ENCODE data around the gene UPK1A. TPM values are rescaled to one million over a fixed set of nuclear protein-coding genes. Genes with fewer than 3 reads are reported as not detected.

The UPK1A gene
- total RNA-seq (2022; extraction: Qiagen RNA extraction; ENCODE audit: low read depth) = 0.64 to 1.2 TPM (median 0.84 TPM) in 5 replicates

GRCh38 chr19:35666251-35666913 is at the start of gene UPK1A:
Gene UPK1A, plus strand, starts transcription at chr19:35666517. Its CDS starts 296 bp downstream, at chr19:35666813.

GRCh38 chr19:35628565-35629331 is 37.6 kb upstream of the UPK1A start, which contains the start of gene RBM42:
Gene RBM42, plus strand, starts transcription at chr19:35629036. Its CDS starts 118 bp downstream, at chr19:35629154.

GRCh38 chr19:35641515-35642151 is 24.7 kb upstream of the UPK1A start, which contains the start of gene ETV2:
Gene ETV2, plus strand, starts transcription at chr19:35641745. Its CDS starts 716 bp downstream, at chr19:35642461.

GRCh38 chr19:35648017-35648961 is 18.0 kb upstream of the UPK1A start, which contains the start of gene COX6B1:
Gene COX6B1, plus strand, starts transcription at chr19:35648323. Its CDS starts 2,921 bp downstream, at chr19:35651244.

GRCh38 chr19:35704218-35704617 is 37.9 kb downstream of the UPK1A start, which contains the start of gene ZBTB32:
Gene ZBTB32, plus strand, starts transcription at chr19:35704558. Its CDS starts 10,069 bp downstream, at chr19:35714627.

GRCh38 chr19:35717665-35718344 is 51.5 kb downstream of the UPK1A start, which contains the start of gene KMT2B:
Gene KMT2B, plus strand, starts transcription at chr19:35718003. Its CDS starts 16 bp downstream, at chr19:35718019.

Other genes starting within 250 kb of the UPK1A start
- 0.05 TPM in 1 of 5 replicates, not detected in the others for gene FFAR2, start 218.3 kb upstream of the UPK1A start, total RNA-seq (2022; extraction: Qiagen RNA extraction; ENCODE audit: low read depth)
- gene KRTDAP, start 176.1 kb upstream of the UPK1A start, total RNA-seq (2022; extraction: Qiagen RNA extraction; ENCODE audit: low read depth) = not detected in 5 replicates
- 27.3 to 37.1 TPM (median 33.6 TPM) in 5 replicates for gene DMKN, start 152.9 kb upstream of the UPK1A start, total RNA-seq (2022; extraction: Qiagen RNA extraction; ENCODE audit: low read depth)
- 2.7 to 3.9 TPM (median 3.0 TPM) in 5 replicates for gene SBSN, start 138.2 kb upstream of the UPK1A start, total RNA-seq (2022; extraction: Qiagen RNA extraction; ENCODE audit: low read depth)
- not detected in 5 replicates for gene GAPDHS, start 133.1 kb upstream of the UPK1A start, total RNA-seq (2022; extraction: Qiagen RNA extraction; ENCODE audit: low read depth)
- 350 to 445 TPM (median 403 TPM) in 5 replicates for gene TMEM147, start 120.9 kb upstream of the UPK1A start, total RNA-seq (2022; extraction: Qiagen RNA extraction; ENCODE audit: low read depth)
- 0.10 TPM in 1 of 5 replicates, not detected in the others for gene ATP4A, start 102.9 kb upstream of the UPK1A start, total RNA-seq (2022; extraction: Qiagen RNA extraction; ENCODE audit: low read depth)
- gene PMIS2, start 80.3 kb upstream of the UPK1A start, total RNA-seq (2022; extraction: Qiagen RNA extraction; ENCODE audit: low read depth) = not detected in 5 replicates
- 10.8 to 18.4 TPM (median 15.7 TPM) in 5 replicates for gene HAUS5, start 53.8 kb upstream of the UPK1A start, total RNA-seq (2022; extraction: Qiagen RNA extraction; ENCODE audit: low read depth)
- 147 to 213 TPM (median 187 TPM) in 5 replicates for gene RBM42, start 37.5 kb upstream of the UPK1A start, total RNA-seq (2022; extraction: Qiagen RNA extraction; ENCODE audit: low read depth)
- gene ETV2, start 24.8 kb upstream of the UPK1A start, total RNA-seq (2022; extraction: Qiagen RNA extraction; ENCODE audit: low read depth) = 2.1 to 3.1 TPM (median 2.3 TPM) in 5 replicates
- gene COX6B1, start 18.2 kb upstream of the UPK1A start, total RNA-seq (2022; extraction: Qiagen RNA extraction; ENCODE audit: low read depth) = 1,270 to 1,573 TPM (median 1,320 TPM) in 5 replicates
- gene ZBTB32, start 38.0 kb downstream of the UPK1A start, total RNA-seq (2022; extraction: Qiagen RNA extraction; ENCODE audit: low read depth) = 0.05 TPM in 1 of 5 replicates, not detected in the others
- 47.8 to 63.3 TPM (median 58.5 TPM) in 5 replicates for gene KMT2B, start 51.5 kb downstream of the UPK1A start, total RNA-seq (2022; extraction: Qiagen RNA extraction; ENCODE audit: low read depth)
- 10.2 to 13.0 TPM (median 11.9 TPM) in 5 replicates for gene IGFLR1, start 75.9 kb downstream of the UPK1A start, total RNA-seq (2022; extraction: Qiagen RNA extraction; ENCODE audit: low read depth)
- gene U2AF1L4, start 78.9 kb downstream of the UPK1A start, total RNA-seq (2022; extraction: Qiagen RNA extraction; ENCODE audit: low read depth) = 23.0 to 29.3 TPM (median 28.6 TPM) in 5 replicates
- gene PSENEN, start 79.1 kb downstream of the UPK1A start, total RNA-seq (2022; extraction: Qiagen RNA extraction; ENCODE audit: low read depth) = 273 to 299 TPM (median 279 TPM) in 5 replicates
- 20.7 to 27.8 TPM (median 21.4 TPM) in 5 replicates for gene LIN37, start 82.1 kb downstream of the UPK1A start, total RNA-seq (2022; extraction: Qiagen RNA extraction; ENCODE audit: low read depth)
- 0.16 to 0.34 TPM (median 0.20 TPM) in 5 replicates for gene HSPB6, start 90.5 kb downstream of the UPK1A start, total RNA-seq (2022; extraction: Qiagen RNA extraction; ENCODE audit: low read depth)
- 27.5 to 38.7 TPM (median 32.5 TPM) in 5 replicates for gene PROSER3, start 91.7 kb downstream of the UPK1A start, total RNA-seq (2022; extraction: Qiagen RNA extraction; ENCODE audit: low read depth)
- 3.5 to 9.2 TPM (median 6.2 TPM) in 5 replicates for gene ARHGAP33, start 109.0 kb downstream of the UPK1A start, total RNA-seq (2022; extraction: Qiagen RNA extraction; ENCODE audit: low read depth)
- gene PRODH2, start 146.3 kb downstream of the UPK1A start, total RNA-seq (2022; extraction: Qiagen RNA extraction; ENCODE audit: low read depth) = 0.27 to 0.66 TPM (median 0.41 TPM) in 4 of 5 replicates, not detected in the other
- gene NPHS1, start 186.0 kb downstream of the UPK1A start, total RNA-seq (2022; extraction: Qiagen RNA extraction; ENCODE audit: low read depth) = 0.17 to 0.77 TPM (median 0.42 TPM) in 5 replicates
- gene KIRREL2, start 190.4 kb downstream of the UPK1A start, total RNA-seq (2022; extraction: Qiagen RNA extraction; ENCODE audit: low read depth) = 0.44 to 0.74 TPM (median 0.58 TPM) in 5 replicates
- 82.7 to 99.7 TPM (median 88.7 TPM) in 5 replicates for gene APLP1, start 202.1 kb downstream of the UPK1A start, total RNA-seq (2022; extraction: Qiagen RNA extraction; ENCODE audit: low read depth)
- gene NFKBID, start 234.0 kb downstream of the UPK1A start, total RNA-seq (2022; extraction: Qiagen RNA extraction; ENCODE audit: low read depth) = 6.5 to 8.9 TPM (median 7.4 TPM) in 5 replicates
- 0.25 to 0.75 TPM (median 0.60 TPM) in 3 of 5 replicates, not detected in the others for gene HCST, start 236.0 kb downstream of the UPK1A start, total RNA-seq (2022; extraction: Qiagen RNA extraction; ENCODE audit: low read depth)
- 0.31 TPM in 1 of 5 replicates, not detected in the others for gene TYROBP, start 241.8 kb downstream of the UPK1A start, total RNA-seq (2022; extraction: Qiagen RNA extraction; ENCODE audit: low read depth)